HG03378 (cell line): ENCODE results near the gene KRT80.

Experiments used
- ATAC-seq: cut with Tn5 transposase; IDR thresholded peaks from one replicate; pipeline ENCODE4 v1.9.1; 2021; ENCODE audit warnings: mild to moderate bottlenecking, moderate library complexity; ENCODE audit not compliant: unreplicated experiment

Gene KRT80

GRCh38 chr12:52156757-52157565, 34.9 kb downstream of the KRT80 start:
- no peak for ATAC-seq

GRCh38 chr12:52156311-52156710, 35.5 kb downstream of the KRT80 start:
- no peak for ATAC-seq

GRCh38 chr12:52155048-52155868, 36.6 kb downstream of the KRT80 start:
- no peak for ATAC-seq

- ATAC-seq = no peak
Observed at GRCh38 chr12:52152905-52153317, 38.9 kb downstream of the KRT80 start.

GRCh38 chr12:52151837-52152783, 39.7 kb downstream of the KRT80 start:
- no peak for ATAC-seq

GRCh38 chr12:52151153-52151836, 40.5 kb downstream of the KRT80 start:
- ATAC-seq = no peak

- ATAC-seq = no peak
Observed at GRCh38 chr12:52149651-52150241, 42.1 kb downstream of the KRT80 start.

- ATAC-seq = no peak
Observed at GRCh38 chr12:52149182-52149641, 42.6 kb downstream of the KRT80 start.

- no peak for ATAC-seq
Observed at GRCh38 chr12:52148464-52149181, 43.2 kb downstream of the KRT80 start.

GRCh38 chr12:52147964-52148463, 43.8 kb downstream of the KRT80 start:
- no peak for ATAC-seq

GRCh38 chr12:52147367-52147963, 44.3 kb downstream of the KRT80 start:
- no peak for ATAC-seq

- no peak for ATAC-seq
Observed at GRCh38 chr12:52146822-52147366, 44.9 kb downstream of the KRT80 start.

GRCh38 chr12:52146089-52146821, 45.6 kb downstream of the KRT80 start:
- no peak for ATAC-seq

GRCh38 chr12:52145228-52146088, 46.4 kb downstream of the KRT80 start:
- no peak for ATAC-seq

GRCh38 chr12:52144512-52145227, 47.1 kb downstream of the KRT80 start:
- ATAC-seq = no peak

- ATAC-seq = no peak
Observed at GRCh38 chr12:52142431-52142830, 49.4 kb downstream of the KRT80 start.
